ENCODE results near the gene CCDC92B. TPM values are rescaled to one million over a fixed set of nuclear protein-coding genes. Genes with fewer than 3 reads are reported as not detected.

The CCDC92B gene
- total RNA-seq, 1 experiment from 2014 or later, result 0.66 TPM

Small RNA genes lying within 50 kb of the gene (microRNA-seq; reads per million reads assigned to microRNA genes)
- gene MIR1253, result not detected
- 0.74 reads per million for gene MIR6776

Other genes starting within 250 kb of the CCDC92B start
- 50.4 and 58.4 TPM in 2 replicates for gene METTL16, start 237.8 kb downstream of the CCDC92B start, total RNA-seq (2022)
- gene PAFAH1B1, start 156.0 kb downstream of the CCDC92B start, total RNA-seq (2022), result 141 and 153 TPM in 2 replicates
- 161 and 164 TPM in 2 replicates for gene CLUH, start 37.9 kb downstream of the CCDC92B start, total RNA-seq (2022)
- gene RAP1GAP2, start 46.8 kb upstream of the CCDC92B start, total RNA-seq (2022), result 45.3 and 46.7 TPM in 2 replicates

Measured in Caco-2 (cell line).